Measurements from ENCODE around the gene PRKCH. TPM values are rescaled to one million over a fixed set of nuclear protein-coding genes. Genes with fewer than 3 reads are reported as not detected.

Gene PRKCH
- total RNA-seq, 2 experiments from 2014 or later = 304 to 312 TPM

- DNase-seq (no peak), ATAC-seq (no peak)
- CTCF ChIA-PET = interaction anchor here (0.7 to 3.1 kb wide), 5 partner anchors 9 to 38 kb away, joined by 3 to 8 read pairs (median 3); no protein-coding TSS in a partner anchor
- no peak overlapping the region for H3K27ac Mint-ChIP-seq
- H3K4me3 Mint-ChIP-seq = no peak overlapping the region
- no peaks in the 10 kb centered on the region for H3K9me3 Mint-ChIP-seq (ENCODE audit: low read depth)
- peaks cover 19% of the 10 kb centered on the region for H3K36me3 Mint-ChIP-seq
- H3K4me1 Mint-ChIP-seq = peaks cover 57% of the 10 kb centered on the region
- H3K27me3 Mint-ChIP-seq = no peaks in the 10 kb centered on the region
Observed at GRCh38 chr14:61589691-61590581, 268.6 kb downstream of the PRKCH start.

DNA sequence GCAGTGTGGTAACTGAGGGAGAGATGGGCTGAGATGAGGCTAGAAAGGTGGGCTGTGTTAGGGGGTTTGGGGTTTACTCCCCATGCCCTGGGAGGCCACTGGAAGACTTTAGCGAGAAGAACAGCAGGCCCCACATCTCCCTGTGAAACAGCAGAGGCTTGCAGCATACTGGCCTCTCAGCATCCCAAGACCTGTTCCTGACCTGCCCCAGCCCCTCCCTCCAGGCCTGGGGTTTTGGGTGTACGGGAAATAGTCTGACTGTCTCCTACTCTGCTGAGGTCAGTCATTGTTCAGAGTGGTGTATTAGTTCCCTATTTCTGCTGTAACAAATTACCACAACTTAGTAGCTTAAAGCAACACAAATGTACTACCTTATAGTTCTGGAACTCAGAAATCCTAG, 270.5 kb downstream of the PRKCH start:
- Mint-ChIP-seq H3K4me1 (peaks cover 67% of the 10 kb centered on the region), H3K27ac (no peak overlapping the region), H3K36me3 (peaks cover 19% of the 10 kb centered on the region)

GRCh38 chr14:61593330-61593729, 272.0 kb downstream of the PRKCH start:
- DNase-seq (no peak), ATAC-seq (no peak)
- Mint-ChIP-seq H3K4me3 (no peak overlapping the region), H3K36me3 (peaks cover 18% of the 10 kb centered on the region), H3K9me3 (ENCODE audit: low read depth) (no peaks in the 10 kb centered on the region), H3K27me3 (no peaks in the 10 kb centered on the region), H3K27ac (no peak overlapping the region), H3K4me1 (peaks cover 67% of the 10 kb centered on the region)
- CTCF ChIA-PET = no interaction called here

More for the DNA sequence above, 270.5 kb downstream of the PRKCH start:
- no peaks in the 10 kb centered on the region for H3K27me3 Mint-ChIP-seq
- no peak for DNase-seq
- H3K4me3 Mint-ChIP-seq = no peak overlapping the region
- H3K9me3 Mint-ChIP-seq (ENCODE audit: low read depth) = no peaks in the 10 kb centered on the region
- no peak for ATAC-seq
- CTCF ChIA-PET = no interaction called here

- CTCF ChIA-PET = interaction anchor here (1.6 to 2.2 kb wide), 2 partner anchors 9 to 67 kb away, joined by 3 to 9 read pairs; no protein-coding TSS in a partner anchor
- Mint-ChIP-seq H3K9me3 (ENCODE audit: low read depth) (no peaks in the 10 kb centered on the region), H3K27ac (no peak overlapping the region)
Observed at GRCh38 chr14:61596990-61597389, 275.6 kb downstream of the PRKCH start.

DNA sequence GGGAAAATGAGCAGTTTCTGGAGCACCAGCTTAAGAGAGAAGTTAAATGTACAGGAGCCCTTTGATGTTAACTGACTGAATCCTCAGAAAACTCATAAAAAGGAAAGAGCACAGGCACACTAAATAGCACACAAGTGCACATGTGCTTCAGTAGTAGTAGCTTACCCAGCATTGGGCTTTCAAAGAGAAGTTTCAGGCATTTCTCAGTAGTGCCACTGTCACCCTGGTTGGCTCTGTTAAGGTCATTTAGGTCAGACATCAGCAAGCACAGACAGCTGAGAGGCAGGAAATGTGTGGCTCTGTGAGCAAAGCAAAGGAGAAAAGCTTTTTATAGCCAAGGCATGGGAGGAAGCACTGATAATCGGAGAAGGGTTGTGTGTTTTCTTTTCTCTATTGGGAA, 277.6 kb downstream of the PRKCH start:
- Mint-ChIP-seq H3K4me1 (peaks cover 56% of the 10 kb centered on the region), H3K9me3 (ENCODE audit: low read depth) (no peaks in the 10 kb centered on the region), H3K4me3 (no peak overlapping the region), H3K36me3 (peaks cover 10% of the 10 kb centered on the region), H3K27ac (peak overlapping the region; percentile 73), H3K27me3 (no peaks in the 10 kb centered on the region)
- CTCF ChIA-PET = interaction anchor here (1.2 to 1.5 kb wide), 3 partner anchors 8 to 239 kb away, joined by 3 to 4 read pairs (median 3); no protein-coding TSS in a partner anchor
- ATAC-seq (peak; percentile 67), DNase-seq (peak; percentile 74)

More at GRCh38 chr14:61596990-61597389, 275.6 kb downstream of the PRKCH start:
- Mint-ChIP-seq H3K4me3 (no peak overlapping the region), H3K36me3 (peaks cover 17% of the 10 kb centered on the region), H3K27me3 (no peaks in the 10 kb centered on the region), H3K4me1 (peaks cover 63% of the 10 kb centered on the region)
- no peak for ATAC-seq
- DNase-seq = no peak

- Mint-ChIP-seq H3K27ac (no peak overlapping the region), H3K36me3 (peaks cover 16% of the 10 kb centered on the region), H3K4me3 (no peak overlapping the region), H3K27me3 (no peaks in the 10 kb centered on the region), H3K4me1 (peaks cover 46% of the 10 kb centered on the region), H3K9me3 (ENCODE audit: low read depth) (peaks cover 2% of the 10 kb centered on the region)
- no peak for ATAC-seq
- CTCF ChIA-PET = no interaction called here
- no peak for DNase-seq
Observed at GRCh38 chr14:61599942-61600341, 278.6 kb downstream of the PRKCH start.

Other genes starting within 250 kb of the PRKCH start
- gene TMEM30B, start 40.2 kb upstream of the PRKCH start, total RNA-seq = 1 to 10 TPM in 1 of 2 experiments, under 1 TPM in 1; 0.70 to 1.3 TPM